ENCODE results near the gene FNBP1L. TPM values are rescaled to one million over a fixed set of nuclear protein-coding genes. Genes with fewer than 3 reads are reported as not detected.

Gene FNBP1L
- total RNA-seq, 1 experiment from 2014 or later: 31.8 TPM

- Mint-ChIP-seq H3K4me1 (ENCODE audit: insufficient read depth, unreplicated experiment) (peaks cover 6% of the 10 kb centered on the region), H3K27me3 (ENCODE audit: insufficient read depth, unreplicated experiment) (no peaks in the 10 kb centered on the region), H3K4me3 (ENCODE audit: unreplicated experiment) (no peak overlapping the region), H3K36me3 (ENCODE audit: insufficient read depth, unreplicated experiment) (no peaks in the 10 kb centered on the region), H3K27ac (ENCODE audit: low read depth, unreplicated experiment) (no peak overlapping the region), H3K9me3 (ENCODE audit: unreplicated experiment) (no peaks in the 10 kb centered on the region)
- ChIA-PET CTCF (interaction anchor here (0.6 to 1.2 kb wide), 10 partner anchors 9 to 413 kb away, joined by 3 to 7 read pairs (median 3); no protein-coding TSS in a partner anchor), POLR2A (interaction anchor here (0.7 to 1.0 kb wide), 2 partner anchors 9 to 380 kb away, joined by 3 read pairs; no protein-coding TSS in a partner anchor)
- DNase-seq (ENCODE audit: unreplicated experiment): peak; percentile 55
- no TSS peak for BruUV-seq (replicated peaks)
- intact Hi-C loops (cut with micrococcal nuclease): loop anchor here (1.0 kb wide), 3 partner anchors 191 to 412 kb away; no protein-coding TSS in a partner anchor
- TF ChIP-seq, protein P1, sequence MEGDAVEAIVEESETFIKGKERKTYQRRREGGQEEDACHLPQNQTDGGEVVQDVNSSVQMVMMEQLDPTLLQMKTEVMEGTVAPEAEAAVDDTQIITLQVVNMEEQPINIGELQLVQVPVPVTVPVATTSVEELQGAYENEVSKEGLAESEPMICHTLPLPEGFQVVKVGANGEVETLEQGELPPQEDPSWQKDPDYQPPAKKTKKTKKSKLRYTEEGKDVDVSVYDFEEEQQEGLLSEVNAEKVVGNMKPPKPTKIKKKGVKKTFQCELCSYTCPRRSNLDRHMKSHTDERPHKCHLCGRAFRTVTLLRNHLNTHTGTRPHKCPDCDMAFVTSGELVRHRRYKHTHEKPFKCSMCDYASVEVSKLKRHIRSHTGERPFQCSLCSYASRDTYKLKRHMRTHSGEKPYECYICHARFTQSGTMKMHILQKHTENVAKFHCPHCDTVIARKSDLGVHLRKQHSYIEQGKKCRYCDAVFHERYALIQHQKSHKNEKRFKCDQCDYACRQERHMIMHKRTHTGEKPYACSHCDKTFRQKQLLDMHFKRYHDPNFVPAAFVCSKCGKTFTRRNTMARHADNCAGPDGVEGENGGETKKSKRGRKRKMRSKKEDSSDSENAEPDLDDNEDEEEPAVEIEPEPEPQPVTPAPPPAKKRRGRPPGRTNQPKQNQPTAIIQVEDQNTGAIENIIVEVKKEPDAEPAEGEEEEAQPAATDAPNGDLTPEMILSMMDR (IDR thresholded peaks at IDR 0.05; ENCODE audit: unreplicated experiment): peak; percentile 45
These were observed 9.8 kb upstream of the FNBP1L start for GRCh38 chr1:93437976-93438605.

GRCh38 chr1:93438716-93439115, 9.2 kb upstream of the FNBP1L start:
- Mint-ChIP-seq H3K27ac (ENCODE audit: low read depth, unreplicated experiment) (no peak overlapping the region), H3K27me3 (ENCODE audit: insufficient read depth, unreplicated experiment) (no peaks in the 10 kb centered on the region), H3K4me3 (ENCODE audit: unreplicated experiment) (no peak overlapping the region), H3K9me3 (ENCODE audit: unreplicated experiment) (no peaks in the 10 kb centered on the region), H3K36me3 (ENCODE audit: insufficient read depth, unreplicated experiment) (no peaks in the 10 kb centered on the region), H3K4me1 (ENCODE audit: insufficient read depth, unreplicated experiment) (peaks cover 12% of the 10 kb centered on the region)
- POLR2A ChIA-PET: no interaction called here
- CTCF ChIA-PET: interaction anchor here (0.6 to 0.8 kb wide), 5 partner anchors 12 to 249 kb away, joined by 3 to 4 read pairs (median 3); no protein-coding TSS in a partner anchor
- intact Hi-C loops (cut with micrococcal nuclease): loop anchor here (1.0 kb wide), 3 partner anchors 191 to 412 kb away; no protein-coding TSS in a partner anchor
- TF ChIP-seq, protein P1 (IDR thresholded peaks at IDR 0.05; ENCODE audit: unreplicated experiment): no peak
- no TSS peak for BruUV-seq (replicated peaks)
- DNase-seq (ENCODE audit: unreplicated experiment): no peak

DNA sequence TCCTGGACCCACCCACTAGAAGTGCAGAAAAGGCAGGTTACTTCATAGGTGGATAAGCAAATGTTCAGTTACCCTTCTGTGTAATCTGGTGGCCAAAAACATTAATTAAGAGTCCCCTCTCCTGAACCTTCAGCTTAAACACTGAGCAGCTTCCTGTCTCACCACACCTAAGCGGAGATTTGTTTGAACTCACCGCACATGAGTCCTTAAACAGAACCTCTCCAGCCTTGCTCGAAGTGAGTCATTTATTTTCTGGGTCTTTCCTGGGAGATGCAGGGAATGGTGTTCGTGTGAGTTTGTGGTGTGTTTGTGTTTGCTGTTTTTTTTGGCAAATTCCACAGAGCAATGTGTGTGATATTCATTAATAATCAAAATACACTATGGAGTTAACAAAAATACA, 7.6 kb upstream of the FNBP1L start:
- H3K4me1 Mint-ChIP-seq (ENCODE audit: insufficient read depth, unreplicated experiment): peaks cover 12% of the 10 kb centered on the region

DNA sequence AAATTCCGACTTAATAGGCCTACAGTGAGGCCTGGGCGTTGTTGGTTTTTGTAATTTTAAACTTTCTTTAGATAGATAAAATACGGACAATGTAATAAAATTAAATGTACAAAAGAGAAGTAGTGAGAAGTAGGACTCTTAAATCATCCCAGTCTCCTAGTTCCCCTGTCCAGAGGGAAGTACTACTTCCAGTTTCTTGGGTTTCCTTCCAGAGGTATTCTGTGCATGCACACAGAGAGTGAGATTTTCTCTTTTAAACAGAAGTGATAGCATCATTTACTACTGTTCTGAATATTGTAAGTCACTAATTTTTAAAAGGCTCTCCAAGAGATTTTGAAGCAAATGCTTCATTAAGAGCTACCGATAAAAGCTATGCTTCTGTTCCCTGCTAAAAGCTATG, 7.2 kb upstream of the FNBP1L start:
- intact Hi-C loops (cut with micrococcal nuclease): no loop called here
- Mint-ChIP-seq H3K27ac (ENCODE audit: low read depth, unreplicated experiment) (no peak overlapping the region), H3K27me3 (ENCODE audit: insufficient read depth, unreplicated experiment) (no peaks in the 10 kb centered on the region), H3K4me1 (ENCODE audit: insufficient read depth, unreplicated experiment) (peaks cover 12% of the 10 kb centered on the region), H3K36me3 (ENCODE audit: insufficient read depth, unreplicated experiment) (no peaks in the 10 kb centered on the region), H3K4me3 (ENCODE audit: unreplicated experiment) (no peak overlapping the region), H3K9me3 (ENCODE audit: unreplicated experiment) (no peaks in the 10 kb centered on the region)
- no TSS peak for BruUV-seq (replicated peaks)
- ChIA-PET CTCF (interaction anchor here (1.0 kb wide), 1 partner anchor 404 kb away, joined by 3 read pairs; no protein-coding TSS in a partner anchor), POLR2A (no interaction called here)
- TF ChIP-seq, protein P1 (IDR thresholded peaks at IDR 0.05; ENCODE audit: unreplicated experiment): no peak
- DNase-seq (ENCODE audit: unreplicated experiment): no peak

More for the DNA sequence above, 7.6 kb upstream of the FNBP1L start:
- CTCF ChIA-PET: interaction anchor here (1.0 to 1.1 kb wide), 3 partner anchors 139 to 404 kb away, joined by 3 to 4 read pairs (median 3); no protein-coding TSS in a partner anchor
- Mint-ChIP-seq H3K36me3 (ENCODE audit: insufficient read depth, unreplicated experiment) (no peaks in the 10 kb centered on the region), H3K4me3 (ENCODE audit: unreplicated experiment) (no peak overlapping the region), H3K9me3 (ENCODE audit: unreplicated experiment) (no peaks in the 10 kb centered on the region), H3K27ac (ENCODE audit: low read depth, unreplicated experiment) (no peak overlapping the region), H3K27me3 (ENCODE audit: insufficient read depth, unreplicated experiment) (no peaks in the 10 kb centered on the region)
- intact Hi-C loops (cut with micrococcal nuclease): no loop called here
- POLR2A ChIA-PET: interaction anchor here (1.3 kb wide), 1 partner anchor 136 kb away, joined by 3 read pairs; no protein-coding TSS in a partner anchor
- no TSS peak for BruUV-seq (replicated peaks)
- no peak for DNase-seq (ENCODE audit: unreplicated experiment)
- TF ChIP-seq, protein P1 (IDR thresholded peaks at IDR 0.05; ENCODE audit: unreplicated experiment): no peak

Data from MCF 10A (cell line).